ENCODE data around the gene PRAMEF12. TPM values are rescaled to one million over a fixed set of nuclear protein-coding genes. Genes with fewer than 3 reads are reported as not detected.

The PRAMEF12 gene
- total and polyA plus RNA-seq, 3 donors from 2014 or later, result 0.24 to 0.25 TPM; not detected in 1

DNA sequence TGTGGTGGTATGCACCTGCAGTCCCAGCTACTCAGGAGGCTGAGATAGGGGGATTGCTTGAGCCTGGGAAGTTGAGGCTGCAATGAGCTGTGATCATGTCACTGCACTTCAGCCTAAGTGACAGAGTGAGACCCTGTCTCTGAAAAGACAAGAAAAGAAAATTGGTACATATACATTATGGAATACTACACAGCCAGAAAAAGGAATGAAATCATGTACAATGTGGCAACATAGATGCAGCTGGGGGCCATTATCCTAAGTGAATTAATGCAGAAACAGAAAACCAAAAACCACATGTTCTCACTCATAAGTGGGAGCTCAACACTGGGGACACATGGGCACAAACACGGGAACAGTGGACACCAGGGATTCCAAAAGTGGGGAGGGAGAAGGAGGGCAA lies 34.6 kb upstream of the PRAMEF12 start:
- intact Hi-C loops (cut with DNase I; ENCODE audit: low total_unique reads), result no loop called here
- Histone ChIP-seq H3K4me1 (no peaks in the 10 kb centered on the region), H3K36me3 (ENCODE audit: low read depth, missing control alignments) (no peaks in the 10 kb centered on the region), H3K9me3 (no peaks in the 10 kb centered on the region), H3K27ac (no peak overlapping the region), H3K27me3 (no peaks in the 10 kb centered on the region), H3K4me3 (no peak overlapping the region)
- no peak for DNase-seq
- TF ChIP-seq, protein P1, sequence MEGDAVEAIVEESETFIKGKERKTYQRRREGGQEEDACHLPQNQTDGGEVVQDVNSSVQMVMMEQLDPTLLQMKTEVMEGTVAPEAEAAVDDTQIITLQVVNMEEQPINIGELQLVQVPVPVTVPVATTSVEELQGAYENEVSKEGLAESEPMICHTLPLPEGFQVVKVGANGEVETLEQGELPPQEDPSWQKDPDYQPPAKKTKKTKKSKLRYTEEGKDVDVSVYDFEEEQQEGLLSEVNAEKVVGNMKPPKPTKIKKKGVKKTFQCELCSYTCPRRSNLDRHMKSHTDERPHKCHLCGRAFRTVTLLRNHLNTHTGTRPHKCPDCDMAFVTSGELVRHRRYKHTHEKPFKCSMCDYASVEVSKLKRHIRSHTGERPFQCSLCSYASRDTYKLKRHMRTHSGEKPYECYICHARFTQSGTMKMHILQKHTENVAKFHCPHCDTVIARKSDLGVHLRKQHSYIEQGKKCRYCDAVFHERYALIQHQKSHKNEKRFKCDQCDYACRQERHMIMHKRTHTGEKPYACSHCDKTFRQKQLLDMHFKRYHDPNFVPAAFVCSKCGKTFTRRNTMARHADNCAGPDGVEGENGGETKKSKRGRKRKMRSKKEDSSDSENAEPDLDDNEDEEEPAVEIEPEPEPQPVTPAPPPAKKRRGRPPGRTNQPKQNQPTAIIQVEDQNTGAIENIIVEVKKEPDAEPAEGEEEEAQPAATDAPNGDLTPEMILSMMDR (IDR thresholded peaks at IDR 0.05), result no peak
- TF ChIP-seq POLR2A (IDR thresholded peaks at IDR 0.05), result no peak
- WGBS, 2 donors, result 82 to 84% methylated on average over 1 of the region's 1 CpG

DNA sequence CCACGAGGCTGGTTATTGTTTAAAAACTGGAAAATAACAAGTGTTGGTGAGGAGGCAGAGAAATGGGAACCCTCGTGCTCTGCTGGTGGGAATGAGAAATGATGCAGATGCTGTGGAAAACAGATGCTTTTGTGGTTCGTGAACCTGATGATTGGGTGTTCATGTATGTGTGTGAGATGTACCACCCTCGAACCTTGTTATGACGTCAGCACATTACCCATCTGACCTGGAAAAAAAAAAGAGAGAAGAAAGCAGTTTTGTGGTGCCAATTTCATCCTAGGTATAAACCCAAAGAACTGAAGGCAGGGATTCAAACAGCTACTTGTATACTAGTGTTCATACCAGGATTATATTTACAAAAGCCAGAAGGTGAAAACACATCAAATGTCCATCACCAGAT lies 33.9 kb upstream of the PRAMEF12 start:
- DNase-seq, result no peak
- no peaks in the 10 kb centered on the region for H3K9me3 ChIP-seq
- intact Hi-C loops (cut with DNase I; ENCODE audit: low total_unique reads), result no loop called here
- H3K4me3 ChIP-seq, result no peak overlapping the region
- WGBS, 2 donors, result 87 to 89% methylated on average over 5 of the region's 5 CpGs
- H3K4me1 ChIP-seq, result no peaks in the 10 kb centered on the region
- H3K27ac ChIP-seq, result no peak overlapping the region
- no peaks in the 10 kb centered on the region for H3K36me3 ChIP-seq (ENCODE audit: low read depth, missing control alignments)
- TF ChIP-seq POLR2A (IDR thresholded peaks at IDR 0.05), result no peak
- TF ChIP-seq, protein P1 (IDR thresholded peaks at IDR 0.05), result no peak
- H3K27me3 ChIP-seq, result no peaks in the 10 kb centered on the region

DNA sequence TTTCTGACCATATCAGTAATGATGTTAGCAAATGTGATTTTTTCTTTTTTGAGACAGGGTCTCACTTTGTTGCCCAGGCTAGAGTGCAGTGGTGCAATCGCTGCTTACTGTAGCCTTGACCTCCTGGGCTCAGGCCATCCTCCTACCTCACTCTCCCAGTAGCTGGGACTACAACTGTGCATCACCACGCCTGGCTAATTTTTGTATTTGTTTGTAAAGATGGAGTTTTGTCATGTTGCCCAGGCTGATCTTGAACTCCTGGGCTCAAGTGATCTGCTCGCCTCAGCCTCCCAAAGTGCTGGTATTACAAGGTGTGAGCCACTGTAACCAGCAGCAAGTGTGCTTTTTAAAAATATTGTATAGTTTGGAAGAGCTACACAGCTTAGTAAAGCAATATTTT lies 31.6 kb upstream of the PRAMEF12 start:
- Histone ChIP-seq H3K4me3 (no peak overlapping the region), H3K4me1 (no peaks in the 10 kb centered on the region), H3K9me3 (no peaks in the 10 kb centered on the region), H3K27ac (no peak overlapping the region), H3K27me3 (no peaks in the 10 kb centered on the region), H3K36me3 (ENCODE audit: low read depth, missing control alignments) (no peaks in the 10 kb centered on the region)
- TF ChIP-seq POLR2A (IDR thresholded peaks at IDR 0.05), result no peak
- TF ChIP-seq, protein P1 (IDR thresholded peaks at IDR 0.05), result no peak
- 78 to 83% methylated on average over 3 of the region's 3 CpGs for WGBS, 2 donors
- intact Hi-C loops (cut with DNase I; ENCODE audit: low total_unique reads), result no loop called here
- DNase-seq, result no peak

DNA sequence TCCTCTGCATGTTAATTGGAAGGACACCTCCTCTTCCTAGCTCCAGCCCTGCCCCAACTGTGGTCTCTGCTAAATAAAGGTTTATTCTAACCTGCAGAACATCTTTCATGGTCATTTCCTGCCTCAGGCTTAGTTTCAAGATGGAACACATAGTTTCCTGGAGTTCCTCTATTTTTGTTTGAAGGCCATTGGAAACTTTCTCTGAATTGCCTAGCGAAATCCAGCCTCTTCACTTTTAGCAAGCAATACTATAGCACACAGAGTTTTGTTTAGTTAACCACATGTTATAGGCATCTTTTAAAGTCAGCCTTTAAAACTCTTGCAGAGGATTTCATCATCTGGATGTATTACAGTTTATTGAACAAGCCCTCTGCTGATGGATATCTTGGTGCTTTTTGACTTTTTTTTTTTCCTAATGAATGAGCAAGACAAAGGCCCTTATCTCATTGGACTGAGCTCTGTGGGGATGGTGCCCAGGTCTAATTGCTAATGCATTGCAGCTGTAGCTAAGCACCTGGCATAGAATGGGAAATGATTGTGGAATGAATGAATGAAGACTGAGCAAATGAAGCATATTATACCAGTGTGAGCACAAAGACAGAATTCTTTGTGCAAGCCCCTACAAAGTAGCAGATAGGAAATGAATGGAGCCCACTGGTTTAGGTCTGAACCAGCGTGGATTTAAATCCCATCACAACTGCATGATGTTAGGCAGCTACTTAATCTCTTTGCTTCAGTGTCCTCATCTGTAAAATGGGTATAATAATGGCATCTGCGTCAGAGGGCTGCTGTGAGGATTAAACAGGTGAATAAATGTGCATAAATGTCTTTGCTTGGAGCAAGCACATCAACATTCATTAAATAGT lies 28.2 kb upstream of the PRAMEF12 start:
- Histone ChIP-seq H3K4me1 (no peaks in the 10 kb centered on the region), H3K27ac (no peak overlapping the region), H3K4me3 (no peak overlapping the region), H3K36me3 (ENCODE audit: low read depth, missing control alignments) (no peaks in the 10 kb centered on the region), H3K9me3 (no peaks in the 10 kb centered on the region), H3K27me3 (no peaks in the 10 kb centered on the region)
- intact Hi-C loops (cut with DNase I; ENCODE audit: low total_unique reads), result no loop called here
- no peak for TF ChIP-seq POLR2A (IDR thresholded peaks at IDR 0.05)
- TF ChIP-seq, protein P1 (IDR thresholded peaks at IDR 0.05), result no peak
- DNase-seq, result no peak
- WGBS, 2 donors, result 83 to 84% methylated on average over 3 of the region's 3 CpGs

DNA sequence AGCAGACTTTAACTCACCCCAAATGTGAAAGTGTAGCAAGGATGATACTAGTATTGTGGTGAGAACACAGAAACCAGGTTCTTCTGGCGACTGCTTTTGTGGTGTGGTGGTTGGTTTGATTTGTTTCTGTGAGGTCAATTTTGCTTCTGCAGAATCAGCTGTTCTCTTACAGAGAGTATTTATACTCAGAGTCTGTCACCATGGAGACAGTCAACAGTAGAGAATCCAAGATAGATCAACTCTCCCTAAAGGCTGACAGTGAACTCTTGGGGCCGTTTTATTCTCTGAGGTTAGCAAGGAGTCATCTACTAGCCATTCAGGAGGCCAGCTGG lies 27.6 kb upstream of the PRAMEF12 start, which contains the start of gene CFAP107:
TSS of gene CFAP107 (plus strand) at position 209 of the 332 bp plus-strand sequence. CDS start 231 bp downstream, outside the sequence.
- WGBS, 2 donors, result 34 to 48% methylated on average over 2 of the region's 2 CpGs
- intact Hi-C loops (cut with DNase I; ENCODE audit: low total_unique reads), result no loop called here

More for the DNA sequence above, 27.6 kb upstream of the PRAMEF12 start, which contains the start of gene CFAP107:
- TF ChIP-seq, protein P1 (IDR thresholded peaks at IDR 0.05), result no peak
- TF ChIP-seq POLR2A (IDR thresholded peaks at IDR 0.05), result no peak
- no peaks in the 10 kb centered on the region for H3K9me3 ChIP-seq
- H3K27ac ChIP-seq, result no peak within 1 kb of the TSS
- H3K4me1 ChIP-seq, result no peaks in the 10 kb centered on the region
- H3K27me3 ChIP-seq, result no peaks in the 10 kb centered on the region
- no peak for DNase-seq
- no peaks in the 10 kb centered on the region for H3K36me3 ChIP-seq (ENCODE audit: low read depth, missing control alignments)
- H3K4me3 ChIP-seq, result no peak within 1 kb of the TSS
